Left lung (tissue), 10 donors: ENCODE results near the gene AIF1. TPM values are rescaled to one million over a fixed set of nuclear protein-coding genes. Genes with fewer than 3 reads are reported as not detected.
A peak's percentile ranks its signal among the peaks of the same experiment; 100 is the strongest.

ENCODE experiments used
- ATAC-seq: fragments of 200-7000 bp; cut with Tn5 transposase; one replicate; pipeline ENCODE4 v1.9.1; 2020; ENCODE audit warnings: moderate library complexity
- DNase-seq, 4 donors: peaks; one replicate each; pipeline ENCODE4 v3.0.0-alpha.2; 2013 to 2020
- H3K27ac ChIP-seq, 2 donors: fragments of 200-600 bp; sonication (generic) in 1 of 2; one replicate each; pipeline versions ENCODE4 v1.5.0 to v1.8.0; 2020 to 2021
- H3K27me3 ChIP-seq, 2 donors: fragments of 200-600 bp; sonication (generic) in 1 of 2; one replicate each; pipeline versions ENCODE4 v1.5.0 to v1.8.0; 2020 to 2021
- H3K36me3 ChIP-seq, 2 donors: fragments of 200-600 bp; sonication (generic) in 1 of 2; one replicate each; pipeline versions ENCODE4 v1.5.0 to v1.8.0; 2020 to 2021
- H3K4me1 ChIP-seq, 2 donors: fragments of 200-600 bp; one replicate each; pipeline ENCODE4 v1.8.0; 2021
- H3K4me3 ChIP-seq, 2 donors: fragments of 200-600 bp; sonication (generic) in 1 of 2; one replicate each; pipeline versions ENCODE4 v1.5.0 to v1.8.0; 2020 to 2021; ENCODE audit warnings: mild to moderate bottlenecking in 1 of 2
- H3K9me3 ChIP-seq, 2 donors: fragments of 200-600 bp; sonication (generic) in 1 of 2; one replicate each; pipeline versions ENCODE4 v1.5.0 to v1.8.0; 2020 to 2021
- CTCF ChIP-seq, 2 donors: fragments of 200-600 bp; sonication (generic) in 1 of 2; IDR thresholded peaks; one replicate each; pipeline versions ENCODE4 v1.5.0 to v1.8.0; 2021; ENCODE audit warnings: antibody characterized with exemption in 2 of 2
- intact Hi-C, 2 donors: fragments of 100-400 bp; cut with DNase I; formaldehyde crosslinking; loops; one replicate each; pipeline versions ENCODE4 v1.11.2 to v1.14.2; 2022
- polyA plus RNA-seq, 6 donors: library from polyadenylated mRNA; unstranded; fragments of 120-200 nt; gene quantifications; one replicate each; pipeline ENCODE4 v1.2.1, GENCODE V29; 2013; ENCODE audit not compliant: insufficient read length in 6 of 6
- total RNA-seq, 2 donors: library from RNA; stranded (reverse); fragmentation: NEBNext Ultra II Directional; extraction: Animal tissue kit (Norgen Biotek cat#: 25700); gene quantifications; one replicate each; pipeline ENCODE4 v1.2.1, GENCODE V29; 2021
- donor health status: DM: no; HTN: yes; CAD: no.
- donor health status: DM: no; HTN: no; CAD: no.

Gene AIF1
- total and polyA plus RNA-seq, 8 donors, result 17.9 to 96.4 (median 22.3) TPM

- H3K27ac ChIP-seq, result no peak overlapping the region
- intact Hi-C loops, result no loop called here
- H3K4me3 ChIP-seq, result no peak overlapping the region
- H3K27me3 ChIP-seq, result no peaks in the 10 kb centered on the region
- peaks cover 8 to 100% of the 10 kb centered on the region in 2 donors for H3K36me3 ChIP-seq
- no peak for TF ChIP-seq CTCF (IDR thresholded peaks at IDR 0.05)
- H3K9me3 ChIP-seq, result no peaks in the 10 kb centered on the region
- ATAC-seq (no peak), DNase-seq (no peak)
- peaks cover 2 to 12% of the 10 kb centered on the region in 2 donors for H3K4me1 ChIP-seq
Observed at GRCh38 chr6:31627690-31628287, 12.8 kb downstream of the AIF1 start.

- no peaks in the 10 kb centered on the region for H3K4me1 ChIP-seq
- peaks cover 8 to 100% of the 10 kb centered on the region in 2 donors for H3K36me3 ChIP-seq
- H3K27me3 ChIP-seq, result no peaks in the 10 kb centered on the region
- DNase-seq (no peak), ATAC-seq (no peak)
- TF ChIP-seq CTCF (IDR thresholded peaks at IDR 0.05), result no peak
- intact Hi-C loops, result no loop called here
- no peak overlapping the region for H3K4me3 ChIP-seq
- no peaks in the 10 kb centered on the region for H3K9me3 ChIP-seq
- no peak overlapping the region for H3K27ac ChIP-seq
Observed at GRCh38 chr6:31629014-31629413, 14.0 kb downstream of the AIF1 start.

- ATAC-seq (no peak), DNase-seq (no peak)
- Histone ChIP-seq H3K4me3 (no peak overlapping the region), H3K4me1 (no peaks in the 10 kb centered on the region), H3K27ac (no peak overlapping the region), H3K36me3 (peaks cover 8 to 100% of the 10 kb centered on the region in 2 donors), H3K9me3 (no peaks in the 10 kb centered on the region), H3K27me3 (no peaks in the 10 kb centered on the region)
- TF ChIP-seq CTCF (IDR thresholded peaks at IDR 0.05), result no peak
- intact Hi-C loops, result no loop called here
Observed at GRCh38 chr6:31630177-31630934, 15.3 kb downstream of the AIF1 start.

GRCh38 chr6:31631209-31631608 is 16.2 kb downstream of the AIF1 start:
- intact Hi-C loops, result no loop called here
- DNase-seq (no peak), ATAC-seq (no peak)
- H3K4me3 ChIP-seq, result no peak overlapping the region
- peaks cover 8 to 100% of the 10 kb centered on the region in 2 donors for H3K36me3 ChIP-seq
- H3K9me3 ChIP-seq, result no peaks in the 10 kb centered on the region
- H3K27ac ChIP-seq, result no peak overlapping the region
- TF ChIP-seq CTCF (IDR thresholded peaks at IDR 0.05), result no peak
- H3K4me1 ChIP-seq, result no peaks in the 10 kb centered on the region
- no peaks in the 10 kb centered on the region for H3K27me3 ChIP-seq

GRCh38 chr6:31631681-31632278 is 16.7 kb downstream of the AIF1 start:
- peak; percentile 10 for ATAC-seq
- TF ChIP-seq CTCF (IDR thresholded peaks at IDR 0.05), result no peak
- no peaks in the 10 kb centered on the region for H3K27me3 ChIP-seq

More at GRCh38 chr6:31631681-31632278, 16.7 kb downstream of the AIF1 start:
- DNase-seq, result no peak
- no peaks in the 10 kb centered on the region for H3K4me1 ChIP-seq
- no peaks in the 10 kb centered on the region for H3K9me3 ChIP-seq
- peaks cover 8 to 100% of the 10 kb centered on the region in 2 donors for H3K36me3 ChIP-seq
- intact Hi-C loops, result no loop called here
- H3K4me3 ChIP-seq, result no peak overlapping the region
- no peak overlapping the region for H3K27ac ChIP-seq
